CD4-positive, alpha-beta T cell treated with Interleukin-21 for 1 hour (primary cell): ENCODE results near the gene MOB3A.

Source experiments
- DNase-seq: peaks from one replicate; pipeline ENCODE4 v3.0.0-alpha.2; 2020

MOB3A gene

GRCh38 chr19:2081873-2082810, 14.0 kb downstream of the MOB3A start:
- peak; percentile 78 for DNase-seq

- no peak for DNase-seq
These were observed 15.7 kb downstream of the MOB3A start for GRCh38 chr19:2080336-2080988.

GRCh38 chr19:2079865-2080301, 16.2 kb downstream of the MOB3A start:
- no peak for DNase-seq

- no peak for DNase-seq
These were observed 16.9 kb downstream of the MOB3A start for GRCh38 chr19:2079076-2079864.

- DNase-seq, result no peak
These were observed 18.1 kb downstream of the MOB3A start for GRCh38 chr19:2077833-2078619.

GRCh38 chr19:2077398-2077797, 18.7 kb downstream of the MOB3A start:
- DNase-seq, result no peak

GRCh38 chr19:2076526-2076944, 19.6 kb downstream of the MOB3A start:
- no peak for DNase-seq

- no peak for DNase-seq
These were observed 23.2 kb downstream of the MOB3A start for GRCh38 chr19:2072757-2073551.

- no peak for DNase-seq
These were observed 25.0 kb downstream of the MOB3A start for GRCh38 chr19:2070986-2071673.

GRCh38 chr19:2070436-2070827, 25.7 kb downstream of the MOB3A start:
- DNase-seq, result no peak

GRCh38 chr19:2064788-2065524, 31.2 kb downstream of the MOB3A start:
- no peak for DNase-seq

- DNase-seq, result no peak
These were observed 31.7 kb downstream of the MOB3A start for GRCh38 chr19:2064395-2064787.

GRCh38 chr19:2063824-2064223, 32.3 kb downstream of the MOB3A start:
- no peak for DNase-seq

GRCh38 chr19:2062770-2063169, 33.4 kb downstream of the MOB3A start:
- no peak for DNase-seq

GRCh38 chr19:2062389-2062729, 33.8 kb downstream of the MOB3A start:
- DNase-seq, result no peak

- peak; percentile 99 for DNase-seq
These were observed 34.4 kb downstream of the MOB3A start for GRCh38 chr19:2061495-2062388.

GRCh38 chr19:2060884-2061494, 35.1 kb downstream of the MOB3A start:
- no peak for DNase-seq

- DNase-seq, result no peak
These were observed 36.5 kb downstream of the MOB3A start for GRCh38 chr19:2059422-2060201.
